HG02642 (cell line): Measurements from ENCODE around the gene SIK2.

ENCODE experiments used
- ATAC-seq: cut with Tn5 transposase; IDR thresholded peaks from one replicate; pipeline ENCODE4 v1.9.1; 2021; ENCODE audit warnings: mild to moderate bottlenecking; ENCODE audit not compliant: unreplicated experiment, poor library complexity

The SIK2 gene

DNA sequence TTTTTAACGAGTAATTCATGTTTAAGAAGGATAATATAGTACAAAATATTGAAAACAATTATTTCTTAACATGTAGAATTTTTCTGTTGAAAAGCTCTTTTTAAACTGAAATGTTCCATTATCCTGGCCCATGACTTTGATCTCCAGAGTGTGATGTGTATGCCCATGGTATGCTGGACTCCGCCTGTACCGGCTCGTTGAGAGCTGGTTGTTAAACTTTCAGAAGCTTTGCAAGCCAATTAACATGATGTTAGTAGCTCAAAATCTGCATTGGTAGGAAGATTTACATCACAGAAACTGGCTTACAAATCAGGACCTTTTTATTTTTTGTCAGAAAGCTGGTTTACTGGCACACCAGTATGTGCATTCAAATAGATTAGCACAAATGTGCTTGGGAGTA is 15.0 kb downstream of the SIK2 start:
- no peak for ATAC-seq

GRCh38 chr11:111620518-111620917 is 18.3 kb downstream of the SIK2 start:
- ATAC-seq = no peak

GRCh38 chr11:111623527-111624030 is 21.3 kb downstream of the SIK2 start:
- ATAC-seq = no peak

GRCh38 chr11:111624608-111625007 is 22.4 kb downstream of the SIK2 start:
- no peak for ATAC-seq

DNA sequence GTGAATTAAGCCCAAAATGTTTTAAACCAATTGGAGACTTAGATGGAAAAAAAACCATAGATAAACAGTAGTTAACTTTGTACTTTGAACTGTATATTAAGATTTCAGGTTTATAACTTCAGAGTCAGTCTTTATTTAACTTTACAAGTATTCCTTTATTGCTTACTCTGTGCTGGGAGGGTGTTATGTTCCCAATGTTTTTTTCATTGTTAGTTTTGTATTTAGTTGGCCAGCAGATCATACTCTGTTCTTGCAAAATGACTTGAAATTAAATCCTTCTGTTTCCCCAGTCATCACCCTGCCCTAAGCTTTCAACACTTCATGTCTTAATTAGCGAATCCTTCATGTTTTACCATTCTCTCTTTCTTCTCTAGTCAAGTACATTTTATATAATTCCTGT is 25.3 kb downstream of the SIK2 start:
- no peak for ATAC-seq

GRCh38 chr11:111629499-111629898 is 27.2 kb downstream of the SIK2 start:
- no peak for ATAC-seq

- ATAC-seq = no peak
Observed at GRCh38 chr11:111631024-111631665, 28.9 kb downstream of the SIK2 start.

DNA sequence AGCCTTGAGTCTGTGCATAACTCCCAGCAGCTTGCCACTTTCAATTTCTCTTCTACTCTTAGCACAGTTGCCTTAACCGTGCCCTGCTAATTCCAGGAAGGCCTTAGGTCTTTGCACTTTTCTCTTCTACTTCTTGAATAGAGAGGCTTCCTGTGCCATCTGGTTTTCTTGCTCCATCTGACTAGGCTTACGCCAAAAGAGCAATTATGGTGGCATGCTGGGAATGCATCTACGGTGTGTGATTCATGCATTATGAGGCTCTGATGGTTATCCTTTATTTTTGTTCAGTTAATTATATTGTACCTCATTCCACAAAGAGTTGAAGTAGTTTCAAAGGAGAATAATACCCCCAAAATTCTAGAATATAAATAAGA is 29.4 kb downstream of the SIK2 start:
- no peak for ATAC-seq

DNA sequence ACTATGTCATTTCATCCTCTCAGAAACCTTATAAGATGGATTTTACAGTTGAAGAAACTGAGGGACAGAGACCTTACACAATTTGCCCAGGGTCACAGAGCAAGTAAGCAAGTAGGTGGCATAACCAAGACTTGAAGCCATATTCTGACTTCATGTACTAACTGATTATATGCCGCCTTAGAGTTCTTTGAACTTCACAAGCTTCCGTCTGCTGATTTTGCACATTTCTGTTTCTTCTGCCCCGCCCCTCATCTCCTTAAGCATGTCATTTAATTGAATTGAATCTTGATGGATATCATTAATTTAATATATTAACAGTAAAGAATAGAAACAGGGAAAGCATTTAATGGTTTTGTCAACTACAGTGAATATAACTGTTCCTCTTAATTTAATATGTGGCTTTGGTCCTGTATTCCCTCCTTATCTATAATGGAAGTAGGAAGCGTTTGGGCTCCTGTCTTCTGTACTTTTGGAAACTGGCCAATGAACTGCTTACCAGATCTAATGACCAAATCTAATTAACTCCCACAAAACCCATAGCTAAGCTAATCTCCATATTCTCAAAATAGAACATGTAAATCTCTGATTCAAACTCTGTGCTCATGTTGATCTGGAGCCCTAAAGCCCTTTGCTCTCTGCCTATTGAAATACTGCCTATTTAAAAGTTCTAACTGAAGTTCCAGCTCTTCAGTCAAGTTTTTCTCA is 30.4 kb downstream of the SIK2 start:
- no peak for ATAC-seq

GRCh38 chr11:111633248-111633647 is 31.0 kb downstream of the SIK2 start:
- no peak for ATAC-seq

GRCh38 chr11:111633756-111634362 is 31.6 kb downstream of the SIK2 start:
- ATAC-seq = no peak

DNA sequence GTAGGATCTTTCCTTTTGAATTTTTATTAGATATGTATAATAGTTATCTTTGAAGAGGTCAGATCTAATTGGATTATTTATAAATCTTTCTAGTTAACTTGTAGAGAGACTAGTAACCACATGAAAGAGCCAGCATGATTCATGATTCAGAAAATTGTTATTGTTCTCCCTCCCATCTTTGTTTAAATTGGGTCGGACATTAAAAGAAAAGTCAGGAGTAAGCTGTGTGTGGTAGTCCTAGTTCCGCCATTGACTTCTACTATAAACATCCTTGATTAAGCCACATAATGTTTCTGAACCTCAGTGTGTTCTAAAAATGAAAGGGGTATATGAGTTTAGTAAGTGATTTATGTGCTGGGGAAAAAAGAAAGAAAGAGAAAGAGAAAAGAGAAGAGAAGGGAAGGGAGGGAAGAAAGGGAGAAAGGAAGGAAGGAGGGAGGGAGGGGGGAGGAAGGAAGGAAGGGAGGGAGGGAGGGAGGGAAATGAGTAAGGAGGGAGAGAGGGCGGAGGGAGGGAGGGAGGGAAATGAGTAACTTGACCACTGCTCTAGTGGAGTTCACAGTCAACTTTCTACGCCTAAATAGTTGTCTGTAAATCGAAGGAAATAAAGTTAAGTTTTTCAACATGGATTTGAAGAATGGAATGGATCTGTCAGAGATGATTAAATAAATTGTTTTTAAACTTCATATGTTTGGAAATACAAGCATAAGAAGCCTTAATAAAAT is 32.9 kb downstream of the SIK2 start:
- no peak for ATAC-seq

- no peak for ATAC-seq
Observed at GRCh38 chr11:111635706-111636045, 33.4 kb downstream of the SIK2 start.

DNA sequence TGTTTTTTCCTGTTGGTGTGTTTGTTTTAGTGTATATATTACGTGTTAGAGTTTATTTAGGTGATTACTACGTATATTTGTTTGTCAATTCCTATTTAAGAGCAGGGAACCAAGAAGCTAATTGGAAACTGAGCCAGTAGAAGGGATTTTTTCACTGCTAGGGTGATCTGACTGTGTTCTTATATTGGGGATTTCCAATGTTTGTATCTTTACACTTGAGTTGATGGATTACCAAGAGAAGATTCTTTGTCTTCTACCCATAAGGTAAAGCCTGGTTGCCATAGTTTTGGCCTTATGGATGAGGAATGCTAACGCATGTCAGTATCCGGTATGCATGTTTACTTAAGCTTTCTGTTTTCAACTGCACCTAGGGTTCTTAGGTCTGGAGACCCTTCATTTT is 35.6 kb downstream of the SIK2 start:
- ATAC-seq = no peak

- ATAC-seq = no peak
Observed at GRCh38 chr11:111639226-111639925, 37.1 kb downstream of the SIK2 start.

GRCh38 chr11:111641339-111642015 is 39.2 kb downstream of the SIK2 start:
- no peak for ATAC-seq

DNA sequence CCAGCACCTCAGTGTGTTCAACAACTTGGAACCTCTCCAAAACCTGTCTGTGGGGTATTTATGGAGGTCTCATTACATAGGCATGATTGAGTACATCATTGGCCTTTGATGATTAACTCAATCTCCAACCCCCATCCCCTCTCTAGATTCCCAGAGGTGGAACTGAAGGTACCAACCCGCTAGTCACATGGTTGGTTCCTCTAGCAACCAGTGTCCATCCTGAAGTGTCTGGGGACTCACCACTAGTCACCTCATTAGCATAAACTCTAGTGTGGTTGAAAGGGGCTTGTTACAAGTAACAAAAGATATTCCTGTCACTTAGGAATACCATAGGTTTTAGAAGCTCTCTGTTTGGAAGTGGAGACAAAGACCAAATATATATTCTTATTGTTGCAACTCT is 40.3 kb downstream of the SIK2 start:
- no peak for ATAC-seq

GRCh38 chr11:111644922-111645321 is 42.7 kb downstream of the SIK2 start:
- no peak for ATAC-seq

DNA sequence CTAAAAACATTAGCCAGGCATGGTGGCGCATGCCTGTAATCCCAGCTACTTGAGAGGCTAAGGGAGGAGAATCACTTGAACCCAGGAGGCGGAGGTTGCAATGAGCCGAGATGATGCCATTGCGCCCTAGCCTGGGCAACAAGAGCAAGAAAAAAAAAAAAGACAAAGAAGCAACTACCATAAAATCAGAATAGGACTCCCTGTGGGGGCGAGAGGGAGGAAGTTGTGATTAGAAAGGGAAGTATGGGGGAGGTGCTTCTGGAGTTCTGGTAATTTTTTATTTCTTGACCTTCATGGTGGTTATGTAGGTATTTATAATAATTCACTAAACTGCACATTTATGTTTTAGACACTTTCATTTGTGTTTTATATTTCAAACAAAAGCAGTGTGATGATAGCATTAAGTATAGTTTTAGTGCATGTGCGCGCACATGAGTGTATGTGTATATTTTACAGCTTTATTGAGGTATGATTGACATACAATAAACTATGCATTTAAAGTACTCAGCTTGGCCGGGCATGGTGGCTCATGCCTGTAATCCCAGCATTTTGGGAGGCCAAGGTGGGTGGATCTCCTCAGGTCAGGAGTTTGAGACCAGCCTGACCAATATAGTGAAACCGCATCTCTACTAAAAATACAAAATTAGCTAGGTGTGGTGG is 43.5 kb downstream of the SIK2 start:
- no peak for ATAC-seq
